SK-N-SH treated with all-trans-retinoic acid at 6 μM for 48 hours (cell line): Measurements from ENCODE around the gene DEAF1.

Experiments
- ISL1 ChIP-seq: fragments of 250-450 bp; sonication (Bioruptor Pico); IDR thresholded peaks from 2 replicates; pipeline ENCODE4 v2.1.2; 2022; ENCODE audit warnings: mild to moderate bottlenecking, moderate library complexity
- TOX ChIP-seq: fragments of 250-450 bp; sonication (Bioruptor Pico); IDR thresholded peaks from 2 replicates; pipeline ENCODE4 v1.8.0; 2021; ENCODE audit warnings: mild to moderate bottlenecking, moderate library complexity, borderline replicate concordance
- ZFP3 ChIP-seq: fragments of 250-450 bp; sonication (Bioruptor Pico); IDR thresholded peaks from 2 replicates; pipeline ENCODE4 v1.5.0; 2020; ENCODE audit warnings: mild to moderate bottlenecking, moderate library complexity
- ZFP30 ChIP-seq: fragments of 450-650 bp; formaldehyde crosslinking; IDR thresholded peaks from 2 replicates; pipeline ENCODE4 v1.5.0; 2022; ENCODE audit warnings: mild to moderate bottlenecking, moderate library complexity
- ZNF565 ChIP-seq: fragments of 450-650 bp; formaldehyde crosslinking; conservative IDR thresholded peaks from 2 replicates; pipeline ENCODE4 v1.5.0; 2020; ENCODE audit warnings: low read depth, mild to moderate bottlenecking, moderate library complexity

DNA sequence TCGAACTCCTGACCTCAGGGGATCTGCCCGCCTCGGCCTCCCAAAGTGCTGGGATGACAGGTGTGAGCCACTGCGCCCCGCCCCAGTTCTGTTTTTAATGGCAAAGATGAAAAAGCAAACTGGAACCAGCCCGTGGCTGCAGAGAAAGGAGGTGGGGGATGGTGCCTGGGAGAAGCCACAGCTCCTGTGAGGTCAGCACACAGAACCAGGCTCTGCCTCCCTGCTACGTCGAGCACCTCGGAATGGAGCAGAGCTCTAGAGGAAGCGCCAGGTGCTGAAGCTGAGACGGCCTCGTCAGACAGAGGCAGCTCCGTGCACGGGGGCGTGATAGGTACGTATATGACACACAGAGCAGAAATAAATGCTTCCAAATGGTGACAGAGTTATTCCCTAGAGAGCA lies 49.5 kb downstream of the DEAF1 start:
- no peak for TF ChIP-seq ZFP3 (CRISPR knock-in tag)
- TF ChIP-seq ZFP30 (CRISPR knock-in tag): no peak
- TF ChIP-seq ISL1 (CRISPR knock-in tag): no peak
- TF ChIP-seq TOX: no peak
- no peak for TF ChIP-seq ZNF565 (CRISPR knock-in tag)
